ENCODE data around the gene PLEKHM2. TPM values are rescaled to one million over a fixed set of nuclear protein-coding genes. Genes with fewer than 3 reads are reported as not detected.

PLEKHM2 gene
- total and polyA plus RNA-seq, 2 of the 4 experiments (the other 2 are of a cell fraction): 24.7 to 48.0 TPM

DNA sequence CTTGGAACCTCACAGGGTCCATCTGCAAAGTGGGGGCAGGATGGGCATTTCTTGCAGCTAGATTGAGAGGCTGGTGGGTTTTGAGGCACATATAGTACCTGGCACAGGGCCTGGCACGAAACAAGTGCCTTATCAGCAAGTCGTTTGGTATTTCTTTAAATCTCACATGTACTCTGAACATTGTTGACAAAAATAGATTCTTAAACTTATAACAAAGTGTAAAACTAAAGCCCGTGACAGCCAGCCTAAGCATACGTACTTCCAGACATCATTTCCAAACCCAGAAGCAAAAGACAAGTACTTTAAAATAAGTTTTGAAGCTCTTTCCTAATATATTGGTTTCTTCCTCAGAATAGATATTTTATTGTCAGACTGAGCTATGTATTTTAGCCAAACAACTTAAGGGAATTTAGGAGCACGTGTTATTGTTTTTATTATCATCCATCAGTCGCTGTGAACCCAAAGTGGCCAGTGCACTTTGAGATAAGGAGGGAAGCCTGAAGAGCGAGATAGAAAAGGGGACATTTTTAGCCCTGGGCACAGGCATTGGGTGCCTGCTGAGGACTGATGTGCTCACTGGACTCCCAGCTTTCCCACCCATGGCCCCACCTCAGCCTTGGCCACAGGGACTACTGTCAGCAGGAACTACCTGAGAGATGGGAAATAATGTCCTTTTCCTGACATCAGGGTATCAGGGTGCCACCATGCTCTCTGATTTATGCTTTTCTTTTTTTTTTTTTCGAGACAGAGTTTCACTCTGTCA lies 77.4 kb downstream of the PLEKHM2 start:
- Histone ChIP-seq H4K8ac (ENCODE audit: low read depth in 2 of 2, low read length in 2 of 2) (peak overlapping the region; percentile 11 to 66; a peak in 3 of 4 replicates), H3K9me1 (ENCODE audit: insufficient read depth, low read length) (peaks cover 14% of the 10 kb centered on the region), H3K56ac (ENCODE audit: extremely low read depth, insufficient read depth, low read length) (0 out of 2 replicates have a peak overlapping the region, but pooled peaks have one; percentile 63), H3K27ac (ENCODE audit: insufficient read depth, low read length) (peak overlapping the region; percentile 78; the same call in 1 of the 2 replicates), H3K14ac (replicated peaks; ENCODE audit: low read depth, low read length) (peak overlapping the region; percentile 73), H4K20me1 (ENCODE audit: insufficient read depth, low read length) (peaks cover 46% of the 10 kb centered on the region), H3K27me3 (ENCODE audit: control insufficient read depth, insufficient read depth, low read length) (no peaks in the 10 kb centered on the region), H3K4me3 (ENCODE audit: insufficient read depth, low read depth, low read length) (peak overlapping the region; percentile 21; the same call in 1 of the 2 replicates), H3K23ac (ENCODE audit: low read depth, low read length) (peak overlapping the region; percentile 83), H3K18ac (ENCODE audit: low read depth, low read length) (peak overlapping the region; percentile 8; the same call in 1 of the 2 replicates), H4K5ac (ENCODE audit: low read depth, low read length) (peak overlapping the region; percentile 13; the same call in 1 of the 2 replicates), H4K91ac (ENCODE audit: insufficient read depth, low read depth, low read length) (peak overlapping the region; percentile 35; the same call in 1 of the 2 replicates), H2BK120ac (ENCODE audit: low read depth, low read length) (peak overlapping the region; percentile 41; the same call in 1 of the 2 replicates), H3K4me2 (ENCODE audit: low read depth, low read length) (peak overlapping the region; percentile 70), H3K79me1 (ENCODE audit: low read depth in 1 of 2, low read length in 2 of 2) (peaks cover 19 to 55% of the 10 kb centered on the region in 2 experiments), H2BK15ac (ENCODE audit: low read depth, low read length) (no peak overlapping the region), H3K9me3 (ENCODE audit: control insufficient read depth, insufficient read depth, low read length) (no peaks in the 10 kb centered on the region), H3K4me1 (ENCODE audit: control insufficient read depth, insufficient read depth, low read length) (peaks cover 19% of the 10 kb centered on the region), H3K36me3 (ENCODE audit: control insufficient read depth, insufficient read depth, low read length) (peaks cover 22% of the 10 kb centered on the region), H3K4ac (ENCODE audit: low read depth, low read length) (peak overlapping the region; percentile 92), H2AK9ac (replicated peaks; ENCODE audit: low read depth, low read length, poor library complexity) (peak overlapping the region; percentile 79), H2AK5ac (ENCODE audit: low read depth, low read length) (peak overlapping the region; percentile 87), H3K9ac (ENCODE audit: low read depth, low read length) (peak overlapping the region; percentile 32; the same call in 1 of the 2 replicates), H2BK5ac (ENCODE audit: low read depth, low read length, poor library complexity, severe bottlenecking) (no peak overlapping the region), H2AFZ (replicated peaks; ENCODE audit: low read length, poor library complexity) (peak overlapping the region; percentile 14), H2BK20ac (ENCODE audit: low read depth, low read length) (peak overlapping the region; percentile 50; the same call in 1 of the 2 replicates)
- DNase-seq (no peak), ATAC-seq (ENCODE audit: low read depth) (no peak)
- WGBS, 2 experiments (ENCODE audit: extremely low coverage in 2 of 2, insufficient read length in 1 of 2): no CpG with 5 or more reads among the region's 8 CpGs
- POLR2A ChIA-PET (ENCODE audit: unreplicated experiment): no interaction called here
- in situ Hi-C loops (cut with MboI; ENCODE audit: low sequenced_read_pairs): no loop called here
- dilution Hi-C loops (cut with HindIII; ENCODE audit: low sequenced_read_pairs, unreplicated experiment): no loop called here
- BruUV-seq (replicated peaks): TSS peak; percentile 24
- no peak for TF ChIP-seq POLR2A (IDR thresholded peaks at IDR 0.05; ENCODE audit: low read depth, low read length)
- no peak for TF ChIP-seq MAFK (IDR thresholded peaks at IDR 0.05; ENCODE audit: low read depth, low read length)
- TF ChIP-seq RAD21 (IDR thresholded peaks at IDR 0.05; ENCODE audit: low read length): no peak
- TF ChIP-seq NFE2L2 (IDR thresholded peaks at IDR 0.05; ENCODE audit: low read depth, low read length): no peak
- TF ChIP-seq FOS (IDR thresholded peaks at IDR 0.05; ENCODE audit: low read depth, low read length): no peak
- no peak for TF ChIP-seq MAZ (IDR thresholded peaks at IDR 0.05; ENCODE audit: borderline replicate concordance, low read depth, low read length)
- no peak for TF ChIP-seq BHLHE40 (IDR thresholded peaks at IDR 0.05; ENCODE audit: low read depth, low read length)
- no peak for TF ChIP-seq MXI1 (IDR thresholded peaks at IDR 0.05; ENCODE audit: borderline replicate concordance, low read depth, low read length)
- intact Hi-C loops (cut with micrococcal nuclease): no loop called here
- CTCF ChIA-PET: no interaction called here

Measured in IMR-90 (cell line).